Mesenchymal stem cell (in vitro differentiated cells and primary cell): ENCODE measurements around the gene PSMC2.

Source experiments
- DNase-seq: peaks from one replicate; pipeline ENCODE4 v3.0.0-alpha.2; 2013
- H2AFZ ChIP-seq: one replicate; pipeline ENCODE4 v1.6.1; 2013; ENCODE audit warnings: low read depth, mild to moderate bottlenecking, control low read depth, inconsistent platforms, low read length, moderate library complexity
- H2AK5ac ChIP-seq: 2 replicates; pipeline ENCODE4 v1.6.1; 2013; ENCODE audit warnings: low read length, moderate library complexity, mild to moderate bottlenecking, inconsistent platforms; ENCODE audit not compliant: severe bottlenecking
- H2BK120ac ChIP-seq: one replicate; pipeline ENCODE4 v1.6.1; 2013; ENCODE audit warnings: low read depth, mild to moderate bottlenecking, inconsistent platforms, low read length, moderate library complexity
- H2BK12ac ChIP-seq, 2 experiments: one replicate each; pipeline ENCODE4 v1.6.1; 2013; ENCODE audit warnings: inconsistent platforms in 2 of 2, low read length in 2 of 2, mild to moderate bottlenecking in 2 of 2, moderate library complexity in 2 of 2, control low read depth in 1 of 2
- H2BK15ac ChIP-seq: one replicate; pipeline ENCODE4 v1.6.1; 2013; ENCODE audit warnings: mild to moderate bottlenecking, low read depth, inconsistent platforms; ENCODE audit not compliant: poor library complexity, severe bottlenecking
- H2BK5ac ChIP-seq: 2 replicates; pipeline ENCODE4 v1.6.1; 2013; ENCODE audit warnings: low read depth, mild to moderate bottlenecking, low read length, control low read depth, inconsistent platforms; ENCODE audit not compliant: poor library complexity, severe bottlenecking
- H3K14ac ChIP-seq, 2 experiments: one replicate each; pipeline ENCODE4 v1.6.1; 2013; ENCODE audit warnings: inconsistent platforms in 2 of 2, low read length in 2 of 2, control low read depth in 1 of 2, mild to moderate bottlenecking in 1 of 2, moderate library complexity in 1 of 2
- H3K18ac ChIP-seq, 2 experiments: one replicate each; pipeline ENCODE4 v1.6.1; 2013; ENCODE audit warnings: inconsistent platforms in 2 of 2, low read length in 2 of 2, control low read depth in 1 of 2, low read depth in 1 of 2, mild to moderate bottlenecking in 1 of 2
- H3K23ac ChIP-seq, 2 experiments: one replicate each; pipeline ENCODE4 v1.6.1; 2013; ENCODE audit warnings: inconsistent platforms in 2 of 2, low read length in 2 of 2, mild to moderate bottlenecking in 2 of 2, moderate library complexity in 2 of 2, control low read depth in 1 of 2
- H3K27ac ChIP-seq: 2 replicates; pipeline ENCODE4 v1.5.1; 2013; ENCODE audit warnings: mild to moderate bottlenecking, moderate library complexity, low read length, control low read depth, inconsistent platforms; ENCODE audit not compliant: poor library complexity, severe bottlenecking
- H3K27me3 ChIP-seq, 2 experiments: 2 replicates each; pipeline versions ENCODE4 v1.6.1 to v1.7.0; 2013; ENCODE audit warnings: low read length in 2 of 2, mild to moderate bottlenecking in 2 of 2, moderate library complexity in 2 of 2, control low read depth in 1 of 2, inconsistent platforms in 1 of 2; ENCODE audit not compliant: control insufficient read depth in 1 of 2, insufficient read depth in 1 of 2
- H3K36me3 ChIP-seq, 2 experiments: 2 replicates each; pipeline versions ENCODE4 v1.6.1 to v1.7.0; 2013; ENCODE audit warnings: low read length in 2 of 2, control low read depth in 1 of 2, inconsistent platforms in 1 of 2, low read depth in 1 of 2, mild to moderate bottlenecking in 1 of 2; ENCODE audit not compliant: insufficient read depth in 2 of 2, control insufficient read depth in 1 of 2
- H3K4ac ChIP-seq, 2 experiments: one replicate each; pipeline ENCODE4 v1.6.1; 2013; ENCODE audit warnings: inconsistent platforms in 2 of 2, low read length in 2 of 2, mild to moderate bottlenecking in 2 of 2, moderate library complexity in 2 of 2, control low read depth in 1 of 2, low read depth in 1 of 2
- H3K4me1 ChIP-seq: 2 replicates; pipeline ENCODE4 v1.6.1; 2013; ENCODE audit warnings: low read depth, low read length, control low read depth; ENCODE audit not compliant: control insufficient read depth, insufficient read depth
- H3K4me2 ChIP-seq: 2 replicates; pipeline ENCODE4 v1.6.1; 2013; ENCODE audit warnings: low read length, mild to moderate bottlenecking, inconsistent platforms; ENCODE audit not compliant: poor library complexity, severe bottlenecking
- H3K4me3 ChIP-seq, 2 experiments: 2 replicates each; pipeline versions ENCODE4 v1.5.1 to v1.7.0; 2013; ENCODE audit warnings: low read length in 2 of 2, mild to moderate bottlenecking in 2 of 2, control low read depth in 1 of 2, low read depth in 1 of 2; ENCODE audit not compliant: insufficient read depth in 1 of 2
- H3K79me1 ChIP-seq: replicated peaks from 2 replicates; pipeline ENCODE4 v1.6.1; 2013; ENCODE audit warnings: mild to moderate bottlenecking, control low read depth, low read length, inconsistent platforms; ENCODE audit not compliant: poor library complexity, severe bottlenecking
- H3K9ac ChIP-seq: 2 replicates; pipeline ENCODE4 v1.7.0; 2013; ENCODE audit warnings: mild to moderate bottlenecking, low read length, moderate library complexity
- H3K9me3 ChIP-seq: 2 replicates; pipeline ENCODE4 v1.7.0; 2013; ENCODE audit warnings: mild to moderate bottlenecking, low read length; ENCODE audit not compliant: control insufficient read depth
- H4K8ac ChIP-seq: one replicate; pipeline ENCODE4 v1.6.1; 2013; ENCODE audit warnings: inconsistent platforms, mild to moderate bottlenecking, low read length, moderate library complexity
- H4K91ac ChIP-seq: one replicate; pipeline ENCODE4 v1.6.1; 2013; ENCODE audit warnings: mild to moderate bottlenecking, low read length, inconsistent platforms
- WGBS: methylation state at CpG from one replicate; pipeline ENCODE4 v1.1.7; 2013; ENCODE audit warnings: mixed read lengths; 5-methylcytosine and 5-hydroxymethylcytosine counted together

Gene PSMC2

DNA sequence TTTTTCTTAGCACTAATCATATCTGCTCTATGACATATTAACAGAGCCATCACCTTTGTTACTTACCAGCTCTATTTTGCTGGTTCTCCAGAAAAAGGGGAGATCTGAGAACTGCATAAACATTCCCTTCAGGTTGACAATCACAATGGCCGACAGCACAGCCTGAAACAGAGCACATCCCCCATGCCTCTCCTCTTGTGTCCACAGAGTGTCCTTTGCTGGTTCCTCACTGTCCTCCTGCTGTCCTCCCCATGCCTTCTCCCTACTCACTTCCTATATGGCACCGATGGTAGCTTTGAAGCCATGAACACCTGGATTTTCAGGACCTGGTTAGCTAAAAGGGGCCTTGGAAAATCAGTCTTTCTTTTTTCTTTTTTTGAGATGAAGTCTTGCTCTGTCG lies 41.8 kb downstream of the PSMC2 start:
- Histone ChIP-seq H3K23ac (no peak overlapping the region), H3K4me1 (no peaks in the 10 kb centered on the region), H3K4me2 (no peak overlapping the region), H4K91ac (no peak overlapping the region), H2BK120ac (no peak overlapping the region), H2AFZ (no peak overlapping the region), H3K4me3 (no peak overlapping the region), H2BK12ac (no peak overlapping the region), H2BK5ac (no peak overlapping the region), H3K9me3 (no peaks in the 10 kb centered on the region), H3K14ac (no peak overlapping the region), H2BK15ac (no peak overlapping the region), H4K8ac (no peak overlapping the region), H3K27ac (no peak overlapping the region), H3K36me3 (no peaks in the 10 kb centered on the region), H3K79me1 (no peaks in the 10 kb centered on the region), H3K9ac (no peak overlapping the region), H2AK5ac (no peak overlapping the region), H3K18ac (no peak overlapping the region), H3K4ac (no peak overlapping the region), H3K27me3 (peaks cover 0 to 3% of the 10 kb centered on the region in 2 experiments)
- 79% methylated on average over 2 of the region's 3 CpGs for WGBS
- no peak for DNase-seq

GRCh38 chr7:103391150-103391549 lies 43.7 kb downstream of the PSMC2 start:
- no peak for DNase-seq
- Histone ChIP-seq H2BK120ac (no peak overlapping the region), H3K79me1 (no peaks in the 10 kb centered on the region), H3K4ac (no peak overlapping the region), H3K36me3 (no peaks in the 10 kb centered on the region), H3K9ac (no peak overlapping the region), H2AFZ (no peak overlapping the region), H3K27ac (no peak overlapping the region), H4K91ac (no peak overlapping the region), H2BK15ac (no peak overlapping the region), H3K14ac (no peak overlapping the region), H2BK12ac (no peak overlapping the region), H3K27me3 (peaks cover 0 to 3% of the 10 kb centered on the region in 2 experiments), H3K4me1 (no peaks in the 10 kb centered on the region), H3K4me2 (no peak overlapping the region), H3K9me3 (no peaks in the 10 kb centered on the region), H2BK5ac (no peak overlapping the region), H3K23ac (no peak overlapping the region), H3K4me3 (no peak overlapping the region), H2AK5ac (no peak overlapping the region), H3K18ac (no peak overlapping the region), H4K8ac (no peak overlapping the region)
- 91% methylated on average over 5 of the region's 5 CpGs for WGBS

DNA sequence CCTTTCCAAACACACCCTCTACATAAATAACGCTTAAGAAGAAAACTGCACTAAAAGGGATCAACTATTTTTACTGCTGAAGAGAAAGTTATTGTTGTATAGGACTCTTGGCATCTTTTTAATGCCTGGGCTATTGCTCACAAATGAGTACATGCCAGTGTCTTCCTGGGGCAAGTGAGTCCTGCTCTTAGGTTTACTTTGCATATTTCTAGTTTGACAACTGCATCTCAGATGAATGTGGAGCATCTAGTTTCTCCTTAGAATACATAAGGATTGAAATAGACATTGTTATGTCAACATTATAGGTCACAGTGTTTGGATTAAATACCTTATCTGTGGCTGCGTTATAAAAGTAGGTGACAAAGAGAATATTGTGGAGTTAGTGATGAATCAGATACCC lies 44.5 kb downstream of the PSMC2 start:
- Histone ChIP-seq H3K4me2 (no peak overlapping the region), H3K27ac (no peak overlapping the region), H3K9me3 (no peaks in the 10 kb centered on the region), H3K18ac (no peak overlapping the region), H3K36me3 (no peaks in the 10 kb centered on the region), H3K9ac (no peak overlapping the region), H2BK5ac (no peak overlapping the region), H3K14ac (no peak overlapping the region), H4K8ac (no peak overlapping the region), H3K23ac (no peak overlapping the region), H2BK120ac (no peak overlapping the region), H3K27me3 (peaks cover 0 to 3% of the 10 kb centered on the region in 2 experiments), H2AK5ac (no peak overlapping the region), H2BK15ac (no peak overlapping the region), H2AFZ (no peak overlapping the region), H3K4ac (no peak overlapping the region), H4K91ac (no peak overlapping the region), H3K79me1 (no peaks in the 10 kb centered on the region), H2BK12ac (no peak overlapping the region), H3K4me1 (no peaks in the 10 kb centered on the region), H3K4me3 (no peak overlapping the region)
- DNase-seq = no peak
- 100% methylated on average over 1 of the region's 2 CpGs for WGBS

DNA sequence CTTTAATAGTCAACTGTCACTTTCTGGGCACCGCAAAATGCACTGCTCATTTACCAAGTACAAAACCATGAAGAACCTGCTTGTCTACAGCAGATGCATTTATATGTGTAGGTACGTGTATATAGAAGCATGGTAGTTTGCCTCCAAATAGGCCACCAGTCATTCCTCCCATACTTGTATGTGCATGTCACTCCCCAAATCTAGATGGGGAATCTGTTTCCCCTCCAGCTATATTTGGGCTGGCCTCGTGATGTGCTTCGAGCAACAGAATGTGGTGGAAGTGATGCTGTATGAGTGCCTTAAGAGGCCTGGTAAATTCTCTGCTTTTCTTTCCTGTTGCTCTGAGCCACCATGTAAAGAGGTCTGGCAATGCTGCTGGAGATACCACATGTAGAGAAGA lies 47.1 kb downstream of the PSMC2 start:
- no peak overlapping the region for H3K18ac ChIP-seq
- 92% methylated on average over 4 of the region's 4 CpGs for WGBS
- no peak overlapping the region for H4K91ac ChIP-seq
- no peak overlapping the region for H3K27ac ChIP-seq
- H3K4me1 ChIP-seq = no peaks in the 10 kb centered on the region
- no peaks in the 10 kb centered on the region for H3K9me3 ChIP-seq
- H4K8ac ChIP-seq = no peak overlapping the region
- no peak overlapping the region for H2BK15ac ChIP-seq
- no peak overlapping the region for H2AFZ ChIP-seq
- no peak overlapping the region for H3K9ac ChIP-seq
- H2BK120ac ChIP-seq = no peak overlapping the region
- H2BK5ac ChIP-seq = no peak overlapping the region
- H3K36me3 ChIP-seq = no peaks in the 10 kb centered on the region
- H3K4me2 ChIP-seq = no peak overlapping the region
- H3K4me3 ChIP-seq = no peak overlapping the region
- no peak overlapping the region for H3K14ac ChIP-seq
- peaks cover 0 to 8% of the 10 kb centered on the region in 2 experiments for H3K27me3 ChIP-seq
- no peak overlapping the region for H2BK12ac ChIP-seq
- H3K4ac ChIP-seq = no peak overlapping the region
- H3K79me1 ChIP-seq = no peaks in the 10 kb centered on the region
- no peak overlapping the region for H2AK5ac ChIP-seq
- DNase-seq = no peak
- H3K23ac ChIP-seq = no peak overlapping the region
